AG04449 (cell line): ENCODE measurements around the gene ZFAND2A.

Source experiments
- CTCF ChIA-PET: fragments of 350-600 bp; formaldehyde crosslinking; extraction: SDS; loops from one replicate; lab custom pipeline; 2021; ENCODE audit warnings: antibody characterized with exemption; lab: Yijun Ruan, JAX
- POLR2A ChIA-PET: fragments of 400-600, 350-600 bp; formaldehyde crosslinking; extraction: SDS; loops from one replicate; lab custom pipeline; 2020; ENCODE audit warnings: antibody characterized with exemption, inconsistent platforms; lab: Yijun Ruan, JAX
- DNase-seq: peaks from one replicate; pipeline ENCODE4 v3.0.0-alpha.2; 2010; ENCODE audit warnings: low read depth, low spot score
- H3K4me3 ChIP-seq: 2 replicates; pipeline ENCODE4 v1.5.1; 2011; ENCODE audit warnings: low read depth, mild to moderate bottlenecking, control low read depth, low read length
- TF ChIP-seq, protein P1 (sequence below): IDR thresholded peaks from one replicate; pipeline ENCODE4 v1.5.1; 2011; ENCODE audit warnings: mild to moderate bottlenecking, moderate library complexity, low read length, control low read depth, inconsistent platforms; ENCODE audit not compliant: insufficient read depth; ENCODE audit errors: missing control alignments

The ZFAND2A gene

GRCh38 chr7:1108264-1108920, 51.6 kb downstream of the ZFAND2A start:
- TF ChIP-seq, protein P1, sequence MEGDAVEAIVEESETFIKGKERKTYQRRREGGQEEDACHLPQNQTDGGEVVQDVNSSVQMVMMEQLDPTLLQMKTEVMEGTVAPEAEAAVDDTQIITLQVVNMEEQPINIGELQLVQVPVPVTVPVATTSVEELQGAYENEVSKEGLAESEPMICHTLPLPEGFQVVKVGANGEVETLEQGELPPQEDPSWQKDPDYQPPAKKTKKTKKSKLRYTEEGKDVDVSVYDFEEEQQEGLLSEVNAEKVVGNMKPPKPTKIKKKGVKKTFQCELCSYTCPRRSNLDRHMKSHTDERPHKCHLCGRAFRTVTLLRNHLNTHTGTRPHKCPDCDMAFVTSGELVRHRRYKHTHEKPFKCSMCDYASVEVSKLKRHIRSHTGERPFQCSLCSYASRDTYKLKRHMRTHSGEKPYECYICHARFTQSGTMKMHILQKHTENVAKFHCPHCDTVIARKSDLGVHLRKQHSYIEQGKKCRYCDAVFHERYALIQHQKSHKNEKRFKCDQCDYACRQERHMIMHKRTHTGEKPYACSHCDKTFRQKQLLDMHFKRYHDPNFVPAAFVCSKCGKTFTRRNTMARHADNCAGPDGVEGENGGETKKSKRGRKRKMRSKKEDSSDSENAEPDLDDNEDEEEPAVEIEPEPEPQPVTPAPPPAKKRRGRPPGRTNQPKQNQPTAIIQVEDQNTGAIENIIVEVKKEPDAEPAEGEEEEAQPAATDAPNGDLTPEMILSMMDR = no peak
- ChIA-PET POLR2A (no interaction called here), CTCF (no interaction called here)

DNA sequence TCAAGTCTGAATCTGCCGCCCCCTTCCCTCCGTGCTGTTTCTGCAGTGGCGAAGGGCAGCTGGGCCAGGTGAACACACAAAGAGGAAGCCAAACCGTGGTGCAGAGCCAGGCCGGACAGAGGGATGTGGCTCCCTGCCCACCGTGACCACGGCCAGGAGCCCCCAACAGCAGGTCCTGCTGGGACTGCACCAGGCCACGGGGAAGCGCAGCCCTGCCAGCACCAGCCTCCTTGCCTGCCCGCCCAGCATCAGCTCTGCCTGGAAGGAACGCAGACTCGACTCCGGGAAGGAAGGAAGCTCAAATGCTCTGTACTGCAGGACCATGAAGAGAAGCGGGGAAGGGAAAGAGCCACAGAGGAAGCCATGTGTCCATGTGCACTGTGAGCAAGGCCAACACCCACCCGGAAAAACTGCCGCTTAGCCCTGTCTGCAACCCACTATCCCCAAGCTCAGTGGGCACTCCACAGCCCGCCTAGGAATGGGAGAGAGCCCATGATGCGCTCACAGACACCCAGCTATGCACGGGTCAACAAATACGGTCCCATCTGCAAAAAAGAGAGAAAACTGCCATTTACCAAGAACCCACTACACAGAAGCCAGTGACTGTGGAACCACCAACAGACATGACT, 53.1 kb downstream of the ZFAND2A start:
- ChIA-PET POLR2A (no interaction called here), CTCF (interaction anchor here (0.8 to 4.5 kb wide), 2 partner anchors 21 to 41 kb away, joined by 3 to 12 read pairs; no protein-coding TSS in a partner anchor)
- H3K4me3 ChIP-seq = no peak overlapping the region
- no peak for DNase-seq
- TF ChIP-seq, protein P1 = no peak

More at GRCh38 chr7:1108264-1108920, 51.6 kb downstream of the ZFAND2A start:
- H3K4me3 ChIP-seq = no peak overlapping the region
- no peak for DNase-seq

DNA sequence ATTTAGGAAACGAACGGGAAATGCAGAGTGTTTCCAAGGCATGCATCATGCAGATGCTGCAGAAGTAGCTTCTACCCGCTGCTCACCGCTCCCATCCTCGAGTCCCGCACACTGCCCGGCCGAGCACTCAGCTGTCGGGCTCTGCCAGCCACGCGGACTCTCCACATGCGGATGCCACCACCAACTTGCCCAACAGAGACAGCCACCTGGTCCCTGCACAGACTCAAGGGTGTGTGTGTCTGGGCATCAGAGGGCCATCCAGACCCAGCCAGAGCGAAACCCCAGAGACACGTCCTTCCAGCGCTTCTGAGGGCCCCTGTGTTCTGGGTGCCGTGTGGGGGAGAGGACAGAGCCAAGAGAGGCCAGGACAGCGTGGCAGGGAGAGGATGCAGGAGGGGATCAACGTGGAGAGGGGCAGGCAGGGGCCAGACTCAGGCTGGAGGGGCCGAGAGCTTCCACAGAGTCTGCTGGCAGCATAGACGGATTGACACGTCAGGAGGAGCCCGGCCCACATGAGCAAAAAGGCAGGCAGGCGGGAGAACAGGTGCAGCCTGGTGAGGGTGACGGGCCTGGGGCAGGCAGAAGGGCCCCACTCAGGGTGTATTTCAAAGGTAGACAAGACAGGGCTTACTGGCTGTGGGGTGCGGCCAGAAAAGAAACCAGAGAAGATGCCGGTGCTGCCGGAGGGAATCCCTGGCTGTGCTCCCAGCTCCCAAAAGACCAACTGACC, 53.8 kb downstream of the ZFAND2A start:
- TF ChIP-seq, protein P1 = no peak
- POLR2A ChIA-PET = no interaction called here
- no peak overlapping the region for H3K4me3 ChIP-seq
- CTCF ChIA-PET = interaction anchor here (0.8 to 4.5 kb wide), 2 partner anchors 20 to 41 kb away, joined by 3 to 12 read pairs; no protein-coding TSS in a partner anchor
- no peak for DNase-seq

DNA sequence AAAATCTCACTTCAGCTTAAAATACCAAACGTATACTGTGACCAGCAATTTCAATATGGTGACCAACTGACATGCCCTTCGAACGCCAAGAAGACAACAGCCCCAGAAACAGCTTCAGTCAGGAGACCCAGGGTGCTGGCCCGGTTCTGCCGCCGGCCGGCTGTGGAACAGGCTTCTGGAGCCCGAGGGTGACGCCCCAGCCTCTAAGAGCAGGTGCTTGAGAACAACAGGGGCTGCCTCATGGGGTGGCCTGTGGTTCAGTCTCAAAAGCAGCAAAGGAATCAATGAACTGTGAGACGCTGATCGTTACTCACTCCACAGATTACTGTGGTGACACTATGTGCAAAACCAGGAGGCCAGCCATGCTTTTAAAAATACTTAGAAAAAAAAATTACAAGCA, 54.8 kb downstream of the ZFAND2A start:
- H3K4me3 ChIP-seq = no peak overlapping the region
- TF ChIP-seq, protein P1 = no peak
- POLR2A ChIA-PET = no interaction called here
- CTCF ChIA-PET = interaction anchor here (0.9 to 6.0 kb wide), 5 partner anchors 19 to 112 kb away, joined by 3 to 21 read pairs (median 7); no protein-coding TSS in a partner anchor
- no peak for DNase-seq

DNA sequence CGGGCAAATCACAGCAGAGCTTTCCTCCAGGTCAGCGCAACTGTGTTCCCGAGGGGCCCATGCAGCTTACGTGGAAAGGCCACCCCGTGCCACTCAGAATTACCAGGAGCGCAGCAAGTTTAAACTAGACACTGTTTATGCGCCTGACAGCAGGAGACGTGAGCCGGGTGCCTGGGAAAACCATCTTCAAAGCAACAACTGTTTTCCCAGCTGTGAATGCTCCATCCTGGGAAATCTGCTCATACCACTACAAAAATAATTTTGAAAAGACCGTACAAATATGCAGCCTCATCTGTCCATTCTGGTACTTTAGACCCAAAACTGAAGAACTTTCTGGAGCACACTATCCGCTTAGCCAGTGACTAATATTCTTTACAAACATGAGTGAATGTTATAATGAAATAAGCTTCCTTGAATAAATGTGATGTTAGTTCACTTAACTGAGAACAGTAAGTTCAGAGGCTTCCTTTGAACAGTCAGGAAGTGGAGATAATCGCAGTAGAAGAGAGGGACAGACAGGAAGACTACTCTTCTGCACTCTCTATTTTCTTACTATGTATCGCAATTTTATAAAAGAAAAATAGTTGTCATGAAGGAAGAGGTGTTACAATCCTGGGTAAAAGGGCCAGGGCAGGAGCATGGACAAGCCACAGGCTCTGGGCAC, 55.3 kb downstream of the ZFAND2A start:
- no peak for DNase-seq
- ChIA-PET CTCF (interaction anchor here (0.9 to 6.0 kb wide), 6 partner anchors 9 to 112 kb away, joined by 3 to 21 read pairs (median 6); no protein-coding TSS in a partner anchor), POLR2A (no interaction called here)
- TF ChIP-seq, protein P1 = no peak
- H3K4me3 ChIP-seq = no peak overlapping the region
